Adipose tissue (tissue), 3 donors: ENCODE results near the gene GLT1D1. TPM values are rescaled to one million over a fixed set of nuclear protein-coding genes. Genes with fewer than 3 reads are reported as not detected.

Experiments
- H3K27ac ChIP-seq: one replicate; pipeline ENCODE4 v1.5.1; 2013; ENCODE audit warnings: low read depth, low read length
- whole genome bisulfite sequencing, 3 donors: extraction: QIAGEN DNeasy Blood & Tissue Kit; methylation state at CpG; one replicate each; pipeline ENCODE4 v1.1.7; 2013; 5-methylcytosine and 5-hydroxymethylcytosine counted together
- polyA plus RNA-seq, 3 donors: library from polyadenylated mRNA; stranded (reverse); fragments of 200-250 nt; gene quantifications; one replicate each; pipeline ENCODE4 v1.2.3, GENCODE V29; 2013
- donor health status: healthy with polysubstance abuse.
- donor health status: Bipolar disorder and iron deficiency.
- donor health status: healthy.

GLT1D1 gene
- polyA plus RNA-seq, 3 donors: 0.20 to 7.0 (median 3.4) TPM

DNA sequence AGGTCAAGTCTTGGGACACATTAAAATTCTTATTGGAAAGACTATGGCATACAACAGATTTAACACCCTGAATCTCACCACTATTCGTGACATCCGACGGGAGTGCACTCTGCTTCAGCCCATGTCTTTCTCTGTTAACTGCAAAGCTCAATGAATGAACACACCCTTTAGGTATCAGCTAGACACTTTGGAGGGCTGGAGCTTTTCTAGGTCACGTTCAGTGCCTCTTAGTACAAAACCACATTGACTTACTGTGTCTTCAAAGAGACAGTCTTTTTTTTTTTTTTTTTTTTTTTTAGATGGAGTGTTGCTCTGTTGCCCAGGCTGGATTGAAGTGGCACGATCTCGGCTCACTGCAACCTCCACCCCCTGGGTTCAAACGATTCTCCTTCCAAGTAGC, 80.6 kb downstream of the GLT1D1 start:
- 88 to 95% (median 91%) methylated on average over 7 of the region's 7 CpGs for whole genome bisulfite sequencing, 3 donors
- no peak overlapping the region for H3K27ac ChIP-seq

DNA sequence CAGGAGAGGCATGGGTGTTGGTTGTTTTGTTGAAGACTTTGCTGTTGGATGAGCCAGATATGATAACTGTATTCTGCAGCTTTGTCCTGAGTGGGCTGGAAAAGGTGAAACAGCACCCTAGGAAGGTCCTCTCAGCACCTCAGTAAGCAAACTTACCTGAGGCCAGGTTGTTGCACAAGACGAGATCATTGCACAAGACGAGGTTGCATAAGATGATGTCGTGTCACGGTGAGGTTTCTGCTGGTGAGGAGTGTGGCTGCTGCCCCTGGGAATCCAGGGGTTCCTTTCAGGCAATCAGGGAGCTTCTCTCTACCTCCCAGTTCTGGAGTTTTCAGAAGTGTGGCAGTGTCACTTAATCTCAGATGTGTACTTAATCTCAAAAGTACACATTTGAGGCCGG, 85.6 kb downstream of the GLT1D1 start:
- WGBS, 3 donors: 57 to 71% (median 71%) methylated on average over 5 of the region's 5 CpGs
- H3K27ac ChIP-seq: no peak overlapping the region

DNA sequence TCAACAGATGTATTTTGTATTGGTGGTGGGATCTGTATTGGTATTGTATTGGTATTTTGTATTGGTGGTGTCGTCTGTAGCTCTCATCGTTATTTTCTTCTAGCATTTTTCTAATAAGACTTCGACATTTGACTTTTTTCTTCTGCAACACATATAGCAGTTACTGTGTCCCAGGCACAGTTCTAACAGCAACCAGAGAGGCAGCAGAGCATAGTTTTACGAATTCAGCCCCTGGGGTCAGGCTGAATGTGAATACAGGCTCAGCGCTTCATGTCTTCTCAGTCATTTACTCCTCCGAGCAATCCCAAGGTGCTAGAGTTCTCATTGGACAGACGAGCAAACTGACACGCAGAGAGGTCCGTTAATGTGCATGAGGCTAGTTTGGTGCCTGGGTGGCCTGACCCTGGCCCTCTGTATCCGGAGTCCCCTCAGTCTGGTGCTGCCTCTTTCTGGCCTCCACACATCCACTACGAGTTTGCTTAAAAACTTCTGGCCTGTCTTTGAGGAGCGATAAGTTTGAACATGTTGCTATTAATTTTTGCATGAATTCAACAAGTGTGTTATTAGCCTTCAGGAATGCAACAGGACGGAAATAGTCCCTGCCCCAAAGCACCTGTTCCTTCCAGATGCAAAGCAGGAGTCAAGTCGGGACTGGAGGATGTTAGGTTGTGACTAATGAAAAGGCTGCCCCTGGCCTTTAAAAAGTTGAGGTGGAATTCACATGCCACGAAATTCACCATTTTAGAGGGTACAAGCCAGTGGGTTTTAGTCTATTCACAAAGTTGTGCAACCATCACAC, 87.0 kb downstream of the GLT1D1 start:
- 86 to 89% (median 88%) methylated on average over 15 of the region's 15 CpGs for WGBS, 3 donors
- H3K27ac ChIP-seq: no peak overlapping the region

DNA sequence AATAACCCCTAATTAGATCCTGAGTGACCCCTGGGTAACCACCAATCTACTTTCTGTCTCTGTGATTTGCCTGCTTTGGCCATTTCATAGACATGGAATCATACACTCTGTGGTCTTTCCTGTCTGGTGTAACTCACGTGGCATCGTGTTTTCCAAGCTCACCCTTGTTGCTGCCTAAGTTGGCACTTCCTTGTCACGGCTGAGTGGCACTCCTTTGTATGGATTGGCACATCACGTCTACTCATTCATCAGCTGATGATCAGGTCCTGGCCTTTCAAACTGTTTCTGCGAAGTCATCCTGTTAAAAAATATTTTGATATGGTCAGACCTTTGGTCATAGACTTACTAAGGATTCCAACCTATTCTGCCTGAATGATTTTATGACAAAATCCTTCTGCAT, 87.7 kb downstream of the GLT1D1 start:
- 70 to 85% (median 77%) methylated on average over 5 of the region's 5 CpGs for WGBS, 3 donors
- no peak overlapping the region for H3K27ac ChIP-seq

DNA sequence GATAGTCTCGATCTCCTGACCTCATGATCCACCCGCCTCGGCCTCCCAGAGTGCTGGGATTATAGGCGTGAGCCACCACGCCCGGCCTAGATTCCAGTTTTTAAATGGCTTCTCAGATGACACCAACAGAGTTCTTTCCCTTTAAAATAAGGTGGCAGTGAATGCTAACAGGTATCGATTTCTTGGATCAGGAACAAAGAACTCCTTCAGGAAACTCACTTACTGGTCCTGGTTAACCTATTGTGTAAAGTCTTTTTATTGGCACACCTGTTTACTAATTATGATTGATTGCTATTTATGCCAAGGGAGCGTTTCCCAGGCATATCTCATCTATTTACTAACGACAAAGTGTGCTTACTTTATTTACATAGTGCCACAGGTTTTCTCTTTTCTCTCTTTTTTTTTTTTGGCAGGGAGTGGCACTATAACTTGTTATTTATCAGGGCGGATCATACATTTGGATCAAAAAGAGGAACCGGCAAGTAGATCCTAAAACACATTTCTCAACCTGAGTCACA, 89.7 kb downstream of the GLT1D1 start:
- H3K27ac ChIP-seq: no peak overlapping the region
- WGBS, 3 donors: 34 to 85% (median 81%) methylated on average over 11 of the region's 11 CpGs

DNA sequence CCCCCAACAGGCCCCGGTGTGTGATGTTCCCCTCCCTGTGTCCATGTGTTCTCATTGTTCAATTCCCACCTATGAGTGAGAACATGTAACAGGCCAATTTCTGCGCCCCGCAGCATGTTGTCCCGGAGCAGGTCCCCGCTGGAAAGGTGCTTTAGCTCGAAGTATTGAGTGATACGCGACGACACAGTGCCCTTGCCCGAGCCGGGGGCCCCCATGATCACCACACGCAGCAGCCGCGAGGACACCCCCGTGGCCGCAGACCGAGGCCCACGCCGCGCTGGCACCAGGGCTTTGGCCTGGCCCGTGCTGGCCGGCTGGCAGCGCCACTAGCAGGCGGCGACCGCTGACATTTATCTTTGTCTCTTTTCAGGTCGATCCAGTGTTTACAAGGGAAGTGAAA, 91.7 kb downstream of the GLT1D1 start:
- WGBS, 3 donors: 90 to 97% (median 93%) methylated on average over 27 of the region's 27 CpGs
- no peak overlapping the region for H3K27ac ChIP-seq

DNA sequence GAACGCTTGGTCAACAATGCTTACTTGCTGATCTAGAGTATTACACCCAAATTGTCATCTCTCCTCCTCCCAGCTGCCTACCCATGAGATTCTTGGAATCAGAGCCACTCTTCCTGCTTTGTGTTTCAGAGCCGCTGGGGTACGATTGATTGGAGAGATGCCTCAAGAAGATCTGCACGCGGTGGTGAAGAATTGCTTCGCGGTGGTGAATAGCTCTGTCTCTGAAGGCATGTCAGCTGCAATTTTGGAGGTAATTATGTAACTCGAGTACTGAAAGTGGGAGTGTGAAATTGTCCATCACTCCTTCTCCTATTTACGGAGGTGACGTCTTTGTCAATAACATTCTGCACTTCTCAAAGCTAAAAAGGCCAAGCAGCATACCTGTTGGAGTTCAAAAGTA, 93.9 kb downstream of the GLT1D1 start:
- WGBS, 3 donors: 51 to 72% (median 62%) methylated on average over 10 of the region's 10 CpGs
- H3K27ac ChIP-seq: no peak overlapping the region

DNA sequence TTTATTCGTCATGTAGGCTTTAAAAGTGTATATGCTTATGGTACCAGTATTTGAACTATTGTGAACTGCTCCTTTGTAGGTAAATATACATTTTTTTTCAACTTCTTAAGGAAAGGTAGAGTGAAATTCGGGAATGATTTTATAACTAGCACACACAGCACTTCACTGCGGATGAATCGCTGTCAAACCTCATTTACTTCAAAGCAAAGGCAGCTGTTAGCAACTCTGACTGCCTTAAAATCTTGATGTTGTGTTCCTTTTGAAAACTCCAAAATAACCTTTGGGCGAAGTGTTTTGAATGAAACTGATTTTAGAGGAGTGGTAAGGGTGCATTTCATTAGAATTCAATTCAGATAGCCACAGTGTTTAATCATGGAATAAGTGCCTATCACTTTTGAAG, 95.8 kb downstream of the GLT1D1 start:
- 81 to 87% (median 87%) methylated on average over 5 of the region's 5 CpGs for WGBS, 3 donors
- H3K27ac ChIP-seq: no peak overlapping the region

DNA sequence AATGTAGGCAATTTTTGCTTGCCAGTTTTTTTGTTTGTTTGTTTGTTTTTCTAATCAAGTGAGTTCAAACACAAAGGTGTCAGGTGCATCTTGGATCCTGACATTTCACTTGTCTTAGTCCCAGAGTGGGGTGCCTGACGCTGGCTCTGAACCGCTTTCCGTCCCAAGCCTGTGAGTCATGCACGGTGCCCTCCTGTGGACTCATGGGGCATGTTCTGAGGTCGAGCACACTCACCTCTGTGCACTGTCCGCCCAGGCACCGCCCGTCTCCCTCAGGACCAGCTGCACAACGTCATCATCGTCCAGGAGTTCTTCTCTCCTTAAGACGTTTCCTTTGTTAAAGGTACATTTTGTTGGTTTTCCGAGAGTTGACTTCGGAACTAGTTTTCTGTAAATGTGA, 98.2 kb downstream of the GLT1D1 start:
- no peak overlapping the region for H3K27ac ChIP-seq
- WGBS, 3 donors: 79 to 82% (median 79%) methylated on average over 13 of the region's 13 CpGs

DNA sequence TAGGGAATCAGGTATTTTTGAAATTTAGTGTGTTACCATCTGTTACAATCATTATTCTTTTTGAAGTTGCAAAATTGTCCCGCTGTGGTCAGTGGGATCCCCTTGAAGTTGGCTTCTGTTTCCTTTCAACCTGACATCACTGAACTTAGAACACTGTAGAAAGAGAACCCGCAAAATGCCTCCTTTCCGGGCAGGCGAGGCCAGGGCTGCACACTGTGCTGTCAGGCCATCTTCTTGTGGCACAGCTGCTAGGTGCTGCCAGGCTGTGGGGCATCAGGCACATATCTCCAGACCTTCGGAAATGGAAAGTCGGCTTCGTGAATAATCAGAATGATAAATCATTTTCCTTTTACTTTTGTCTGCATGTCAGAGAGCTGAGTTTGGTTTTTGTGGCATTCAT, 103.5 kb downstream of the GLT1D1 start:
- no peak overlapping the region for H3K27ac ChIP-seq
- WGBS, 3 donors: 47 to 67% (median 47%) methylated on average over 7 of the region's 7 CpGs

DNA sequence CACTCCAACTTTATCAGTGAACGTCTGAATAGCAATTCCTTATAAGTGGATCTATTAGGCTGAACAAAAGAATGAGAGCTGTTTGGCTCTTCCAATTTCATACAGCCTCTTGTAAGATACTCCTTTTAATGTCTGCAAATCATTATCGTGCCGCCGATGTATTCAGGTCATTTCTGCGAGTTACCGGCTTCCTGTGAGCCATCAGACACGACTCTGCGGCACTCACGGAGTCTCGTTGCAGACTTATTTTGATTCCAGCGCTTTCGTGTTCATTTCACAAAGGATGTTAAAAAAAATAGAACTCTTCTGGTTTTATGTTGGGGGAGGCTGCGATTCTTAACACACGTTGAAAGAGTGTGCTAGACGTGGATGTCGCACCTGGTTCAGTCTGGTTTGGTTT, 106.6 kb downstream of the GLT1D1 start:
- no peak overlapping the region for H3K27ac ChIP-seq
- 51 to 58% (median 58%) methylated on average over 16 of the region's 16 CpGs for WGBS, 3 donors

DNA sequence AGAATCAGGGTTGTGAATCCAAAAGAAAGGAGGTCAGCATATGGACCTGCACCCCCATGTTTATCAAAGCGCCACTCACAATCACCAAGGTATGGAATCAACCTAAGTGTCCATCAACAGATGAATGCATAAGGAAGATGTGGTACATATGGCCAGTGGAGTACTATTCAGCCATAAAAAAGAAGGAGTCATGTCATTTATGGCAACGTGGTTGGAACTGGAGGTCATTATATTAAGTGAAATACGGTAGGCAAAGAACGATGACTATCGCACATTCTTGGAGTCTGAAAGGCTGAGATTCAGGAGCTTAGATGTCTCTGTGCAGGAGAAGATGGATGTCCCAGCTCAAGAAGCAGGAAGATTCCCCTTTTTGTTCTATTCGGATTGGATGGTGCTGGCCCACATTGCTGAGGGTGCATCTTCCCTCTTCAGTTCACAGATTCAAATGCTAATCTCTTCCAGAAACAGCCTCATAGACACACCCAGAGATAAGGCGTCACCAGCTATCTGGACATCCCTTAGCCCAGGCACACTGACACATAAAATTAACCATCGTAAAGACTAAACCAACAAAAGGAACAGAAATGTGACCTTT, 108.1 kb downstream of the GLT1D1 start:
- WGBS, 3 donors: 72 to 77% (median 74%) methylated on average over 8 of the region's 8 CpGs
- no peak overlapping the region for H3K27ac ChIP-seq

DNA sequence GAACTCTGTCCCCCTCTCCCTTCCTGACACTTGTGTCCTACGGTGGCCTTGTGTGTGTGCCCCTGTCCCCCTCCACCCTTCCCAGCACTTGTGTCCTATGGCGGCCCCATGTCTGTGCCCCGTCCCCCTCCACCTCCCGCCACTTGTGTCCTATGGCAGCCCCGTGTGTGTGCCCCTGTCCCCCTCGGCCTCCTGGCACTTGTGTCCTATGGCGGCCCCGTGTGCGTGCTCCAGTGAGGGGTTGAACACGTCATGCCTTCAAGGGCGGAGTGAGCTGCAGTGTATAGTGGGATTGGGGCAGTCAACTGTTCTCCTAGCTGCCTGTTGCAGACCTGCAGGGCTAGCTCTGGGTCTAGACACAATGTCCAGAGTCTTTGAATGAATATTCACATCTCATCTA, 108.7 kb downstream of the GLT1D1 start:
- WGBS, 3 donors: 75 to 82% (median 82%) methylated on average over 11 of the region's 11 CpGs
- H3K27ac ChIP-seq: no peak overlapping the region

DNA sequence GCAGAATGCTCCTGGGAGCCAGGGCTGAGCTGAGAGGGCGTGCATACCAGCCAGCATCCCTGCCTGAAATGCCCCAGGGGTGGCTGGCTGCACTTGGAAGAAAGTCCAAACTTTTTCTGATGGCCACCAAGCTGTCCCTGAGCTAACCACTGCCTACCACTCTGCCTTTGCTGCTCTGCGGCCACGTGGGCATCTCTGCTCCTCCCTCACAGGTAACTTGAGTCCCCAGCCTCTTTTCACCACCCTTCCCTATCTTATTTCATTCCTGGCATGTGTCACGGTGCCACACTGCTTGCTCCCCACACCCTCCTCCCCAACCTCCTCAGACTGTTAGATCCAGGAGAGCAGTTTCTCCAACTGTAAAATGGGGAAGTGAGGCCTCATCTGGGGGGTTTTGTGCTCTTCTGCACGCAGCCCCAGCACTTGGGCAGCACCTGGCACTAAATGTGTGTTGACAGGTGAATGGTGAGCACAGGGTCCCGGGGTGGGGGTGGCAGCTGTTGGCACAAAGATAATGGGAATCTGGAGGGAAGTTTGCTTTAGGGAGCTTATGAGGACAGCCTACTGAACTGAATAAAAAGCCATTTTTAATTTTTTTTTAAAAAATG, 113.0 kb downstream of the GLT1D1 start:
- no peak overlapping the region for H3K27ac ChIP-seq
- 29 to 33% (median 32%) methylated on average over 6 of the region's 6 CpGs for WGBS, 3 donors

DNA sequence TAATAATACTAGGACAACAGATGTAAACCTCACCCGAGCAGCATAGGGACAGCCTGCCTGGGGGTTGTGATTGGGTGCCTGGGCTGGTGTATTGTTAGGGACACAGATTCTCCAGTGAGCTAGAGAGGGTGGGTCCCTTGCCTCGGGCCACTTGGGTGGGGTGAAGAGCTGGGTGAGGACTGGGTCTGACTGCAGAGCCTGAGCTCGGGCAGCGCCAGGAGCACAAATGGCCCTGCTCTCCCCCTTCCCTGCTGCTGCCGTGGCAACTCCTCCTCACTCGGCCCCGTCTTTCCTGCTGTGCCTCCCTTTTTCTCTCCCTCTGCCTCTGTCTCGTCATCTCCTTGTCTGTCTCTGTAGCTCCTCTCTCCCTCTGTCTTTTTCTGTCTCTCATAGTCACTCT, 115.4 kb downstream of the GLT1D1 start:
- WGBS, 3 donors: 16 to 26% (median 25%) methylated on average over 7 to 8 of the region's 8 CpGs

DNA sequence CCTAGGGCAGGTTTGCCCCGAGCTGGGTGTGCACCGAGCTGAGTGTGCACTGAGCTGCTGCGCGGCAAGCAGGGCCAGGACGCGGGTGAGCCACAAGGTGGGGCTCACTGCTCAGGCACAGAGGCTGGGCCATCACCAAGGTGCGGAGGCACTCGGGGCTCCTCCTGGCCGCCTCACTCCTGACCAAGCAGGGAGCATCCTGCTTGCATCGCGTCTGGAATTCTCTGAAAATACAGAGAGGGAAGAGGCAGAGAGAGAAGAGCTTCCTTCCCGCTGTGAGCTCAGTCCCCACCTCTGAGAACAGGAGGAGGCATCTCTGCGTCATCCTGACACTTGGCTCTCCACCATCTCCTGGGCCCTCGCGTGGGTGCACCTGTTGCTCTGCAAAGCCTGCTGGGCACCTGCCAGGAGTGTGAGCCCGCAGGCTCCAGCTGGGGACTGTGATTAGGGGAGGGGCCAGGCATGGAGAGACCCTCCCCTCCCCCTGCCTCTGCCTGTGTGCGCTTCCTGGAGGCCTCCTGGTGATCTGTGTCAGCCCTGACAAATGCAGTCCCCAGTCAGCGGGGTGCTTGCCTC, 116.3 kb downstream of the GLT1D1 start:
- no peak overlapping the region for H3K27ac ChIP-seq
- 2 to 3% (median 2%) methylated on average over 18 of the region's 18 CpGs for WGBS, 3 donors

More for the DNA sequence above, 115.4 kb downstream of the GLT1D1 start:
- no peak overlapping the region for H3K27ac ChIP-seq

DNA sequence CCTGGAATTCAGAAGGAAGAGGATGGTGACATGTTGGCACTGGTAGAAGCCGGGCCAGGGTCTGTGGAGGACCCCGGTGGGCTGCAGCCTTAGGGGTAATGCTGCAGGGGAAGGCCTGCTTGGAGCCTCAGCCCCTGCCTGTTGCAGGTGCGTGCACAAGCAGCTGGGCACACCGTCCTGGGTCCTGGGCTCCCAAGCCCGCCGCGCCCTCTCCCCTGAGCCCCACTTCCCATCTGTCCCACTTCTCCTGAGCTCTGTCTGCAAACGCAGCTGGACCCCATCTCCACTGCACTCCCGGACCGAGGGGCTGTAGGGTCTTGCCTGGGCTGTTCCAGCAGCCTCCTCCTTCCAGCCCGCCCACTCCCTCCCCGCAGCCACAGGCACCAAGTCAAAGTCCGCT, 116.8 kb downstream of the GLT1D1 start:
- 22 to 27% (median 23%) methylated on average over 13 of the region's 13 CpGs for WGBS, 3 donors
- H3K27ac ChIP-seq: no peak overlapping the region

DNA sequence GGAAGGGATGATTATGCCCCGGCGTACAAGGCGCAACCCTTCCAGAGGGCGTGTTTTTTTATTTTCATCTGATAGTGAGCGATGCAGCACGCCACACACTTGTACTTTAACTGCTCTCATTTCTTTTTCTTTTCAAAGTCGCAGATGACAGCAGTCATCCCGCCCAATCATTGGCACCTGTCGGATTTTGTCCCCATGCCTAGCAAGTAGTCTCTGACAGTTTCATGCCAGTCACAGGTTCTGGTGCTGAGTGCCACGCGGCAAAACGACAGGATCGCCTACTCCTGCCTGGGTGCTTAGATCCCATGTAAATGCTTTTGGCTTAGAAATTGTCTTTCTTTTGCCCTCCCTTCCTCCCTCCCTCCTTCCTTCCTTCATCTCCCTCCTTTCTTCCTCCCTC, 117.7 kb downstream of the GLT1D1 start:
- H3K27ac ChIP-seq: no peak overlapping the region
- WGBS, 3 donors: 76 to 85% (median 82%) methylated on average over 13 of the region's 13 CpGs

DNA sequence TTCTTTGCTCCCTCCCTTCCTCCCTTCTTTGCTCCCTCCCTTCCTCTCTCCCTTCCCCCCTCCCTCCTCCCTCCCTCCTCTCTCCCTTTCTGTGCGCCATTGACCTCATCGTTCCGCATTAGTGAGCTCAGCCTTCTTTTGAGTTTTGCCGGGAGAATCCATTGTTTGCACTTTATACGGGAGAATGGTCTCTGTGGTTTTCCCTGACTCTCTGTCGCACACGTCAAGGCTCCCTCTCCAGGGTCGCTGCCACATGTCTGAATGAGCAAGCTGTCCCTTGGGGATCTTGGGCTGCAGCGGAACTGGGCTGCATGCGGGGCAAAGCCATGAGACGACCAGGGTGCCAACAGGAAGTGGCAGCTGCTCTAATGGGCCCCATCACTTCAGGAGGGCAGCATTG, 118.5 kb downstream of the GLT1D1 start:
- no peak overlapping the region for H3K27ac ChIP-seq
- WGBS, 3 donors: 39 to 65% (median 48%) methylated on average over 11 of the region's 11 CpGs
